ENCODE data around the gene NDRG2. TPM values are rescaled to one million over a fixed set of nuclear protein-coding genes. Genes with fewer than 3 reads are reported as not detected.

The NDRG2 gene
- total and polyA plus RNA-seq, 4 donors, result 46.1 to 112 (median 58.6) TPM

- no peak for TF ChIP-seq CTCF (IDR thresholded peaks at IDR 0.05; ENCODE audit: control extremely low read depth, extremely low read depth)
- DNase-seq (no peak), ATAC-seq (ENCODE audit: insufficient read depth, low FRiP score) (no peak)
- Histone ChIP-seq H3K4me3 (no peak overlapping the region), H3K27me3 (ENCODE audit: control insufficient read depth in 3 of 3, insufficient read depth in 3 of 3, low read length in 2 of 3) (no peaks in the 10 kb centered on the region), H3K27ac (ENCODE audit: low read depth in 1 of 2, low read length in 1 of 2) (no peak overlapping the region), H3K9me3 (ENCODE audit: control insufficient read depth in 4 of 4, insufficient read depth in 3 of 4, low read length in 3 of 4) (no peaks in the 10 kb centered on the region), H3K9ac (ENCODE audit: insufficient read depth in 1 of 2, low read length in 2 of 2) (no peak overlapping the region), H3K4me1 (ENCODE audit: control insufficient read depth in 5 of 5, insufficient read depth in 5 of 5, low read length in 5 of 5) (peaks cover 0 to 11% (median 0%) of the 10 kb centered on the region in 5 donors), H3K36me3 (ENCODE audit: control insufficient read depth in 4 of 4, insufficient read depth in 4 of 4, low read length in 4 of 4) (no peaks in the 10 kb centered on the region)
- WGBS, 2 donors, result 96 to 98% methylated on average over 3 of the region's 3 CpGs
Observed at GRCh38 chr14:20973501-20973900, 51.4 kb downstream of the NDRG2 start.

- peak; percentile 23 for ATAC-seq (ENCODE audit: insufficient read depth, low FRiP score)
- Histone ChIP-seq H3K27ac (ENCODE audit: low read depth in 1 of 2, low read length in 1 of 2) (peak overlapping the region in 1 of 2 donors; percentile 43), H3K4me3 (no peak overlapping the region), H3K4me1 (ENCODE audit: control insufficient read depth in 5 of 5, insufficient read depth in 5 of 5, low read length in 5 of 5) (peaks cover 0 to 11% (median 0%) of the 10 kb centered on the region in 5 donors), H3K27me3 (ENCODE audit: control insufficient read depth in 3 of 3, insufficient read depth in 3 of 3, low read length in 2 of 3) (peaks cover 0 to 6% (median 0%) of the 10 kb centered on the region in 3 donors), H3K9ac (ENCODE audit: insufficient read depth in 1 of 2, low read length in 2 of 2) (peak overlapping the region in 1 of 2 donors; percentile 75), H3K9me3 (ENCODE audit: control insufficient read depth in 4 of 4, insufficient read depth in 3 of 4, low read length in 3 of 4) (no peaks in the 10 kb centered on the region), H3K36me3 (ENCODE audit: control insufficient read depth in 4 of 4, insufficient read depth in 4 of 4, low read length in 4 of 4) (no peaks in the 10 kb centered on the region)
- DNase-seq, result no peak
- TF ChIP-seq CTCF (IDR thresholded peaks at IDR 0.05; ENCODE audit: control extremely low read depth, extremely low read depth), result no peak
- 9 to 12% methylated on average over 8 of the region's 8 CpGs for WGBS, 2 donors
Observed at GRCh38 chr14:20971705-20972021, 53.2 kb downstream of the NDRG2 start.

- Histone ChIP-seq H3K9me3 (ENCODE audit: control insufficient read depth in 4 of 4, insufficient read depth in 3 of 4, low read length in 3 of 4) (no peaks in the 10 kb centered on the region), H3K27ac (ENCODE audit: low read depth in 1 of 2, low read length in 1 of 2) (peak overlapping the region; percentile 62 to 71), H3K27me3 (ENCODE audit: control insufficient read depth in 3 of 3, insufficient read depth in 3 of 3, low read length in 2 of 3) (peaks cover 0 to 6% (median 0%) of the 10 kb centered on the region in 3 donors), H3K36me3 (ENCODE audit: control insufficient read depth in 4 of 4, insufficient read depth in 4 of 4, low read length in 4 of 4) (no peaks in the 10 kb centered on the region), H3K9ac (ENCODE audit: insufficient read depth in 1 of 2, low read length in 2 of 2) (peak overlapping the region in 1 of 2 donors; percentile 75), H3K4me3 (peak overlapping the region; percentile 39), H3K4me1 (ENCODE audit: control insufficient read depth in 5 of 5, insufficient read depth in 5 of 5, low read length in 5 of 5) (peaks cover 0 to 11% (median 0%) of the 10 kb centered on the region in 5 donors)
- peak; percentile 95 for TF ChIP-seq CTCF (IDR thresholded peaks at IDR 0.05; ENCODE audit: control extremely low read depth, extremely low read depth)
- WGBS, 2 donors, result 0% methylated on average over 47 of the region's 47 CpGs
- ATAC-seq (ENCODE audit: insufficient read depth, low FRiP score) (peak; percentile 93), DNase-seq (peak; percentile 89 to 91 (median 91))
Observed at GRCh38 chr14:20970983-20971704, 53.7 kb downstream of the NDRG2 start.
